ENCODE measurements around the gene SLC24A5.

The SLC24A5 gene

GRCh38 chr15:48119277-48119676 lies 1.5 kb upstream of the SLC24A5 start:
- Histone ChIP-seq H2BK120ac (ENCODE audit: insufficient read depth, low read length, poor library complexity) (no peak overlapping the region), H3K4me2 (ENCODE audit: low read length) (no peak overlapping the region), H4K8ac (ENCODE audit: low read depth, low read length) (no peak overlapping the region), H3K79me1 (ENCODE audit: low read length) (no peaks in the 10 kb centered on the region), H3K36me3 (ENCODE audit: control insufficient read depth in 1 of 2, insufficient read depth in 2 of 2, low read length in 2 of 2) (no peaks in the 10 kb centered on the region), H2AFZ (ENCODE audit: insufficient read depth, low read length, poor library complexity) (no peak overlapping the region), H3K18ac (ENCODE audit: low read length) (no peak overlapping the region), H2AK5ac (ENCODE audit: low read length) (no peak overlapping the region), H3K4me3 (ENCODE audit: low read depth, low read length) (no peak overlapping the region), H4K12ac (ENCODE audit: low read depth, low read length) (no peak overlapping the region), H4K91ac (ENCODE audit: low read depth, low read length) (no peak overlapping the region), H3K4ac (ENCODE audit: low read depth, low read length) (no peak overlapping the region), H3K27ac (ENCODE audit: low read depth, low read length) (no peak overlapping the region), H3K27me3 (ENCODE audit: insufficient read depth, low read length) (no peaks in the 10 kb centered on the region), H3K4me1 (ENCODE audit: control insufficient read depth in 1 of 2, insufficient read depth in 2 of 2, low read length in 2 of 2) (no peaks in the 10 kb centered on the region), H3K23ac (ENCODE audit: low read length) (no peak overlapping the region), H3K79me2 (ENCODE audit: control insufficient read depth, insufficient read depth, low read length, poor library complexity) (no peaks in the 10 kb centered on the region), H3K9me3 (ENCODE audit: insufficient read depth, low read depth, low read length) (peaks cover 1% of the 10 kb centered on the region), H3K9ac (ENCODE audit: low read length) (no peak overlapping the region), H2BK12ac (ENCODE audit: low read length) (no peak overlapping the region), H2BK5ac (ENCODE audit: low read depth, low read length, poor library complexity) (no peak overlapping the region), H3K14ac (ENCODE audit: low read length) (no peak overlapping the region)
- DNase-seq, result no peak
- WGBS (ENCODE audit: extremely low coverage, insufficient coverage, insufficient read length), result no CpG with 5 or more reads among the region's 5 CpGs

- no CpG with 5 or more reads among the region's 8 CpGs for WGBS (ENCODE audit: extremely low coverage, insufficient coverage, insufficient read length)
- H2BK5ac ChIP-seq (ENCODE audit: low read depth, low read length, poor library complexity), result no peak overlapping the region
- H2BK12ac ChIP-seq (ENCODE audit: low read length), result no peak overlapping the region
- H4K8ac ChIP-seq (ENCODE audit: low read depth, low read length), result no peak overlapping the region
- no peak overlapping the region for H4K12ac ChIP-seq (ENCODE audit: low read depth, low read length)
- no peak overlapping the region for H3K14ac ChIP-seq (ENCODE audit: low read length)
- H3K9ac ChIP-seq (ENCODE audit: low read length), result no peak overlapping the region
- H3K4me1 ChIP-seq (ENCODE audit: control insufficient read depth in 1 of 2, insufficient read depth in 2 of 2, low read length in 2 of 2), result no peaks in the 10 kb centered on the region
- DNase-seq, result no peak
- H4K91ac ChIP-seq (ENCODE audit: low read depth, low read length), result no peak overlapping the region
- H2AFZ ChIP-seq (ENCODE audit: insufficient read depth, low read length, poor library complexity), result no peak overlapping the region
- no peak overlapping the region for H3K23ac ChIP-seq (ENCODE audit: low read length)
- H3K18ac ChIP-seq (ENCODE audit: low read length), result no peak overlapping the region
- no peaks in the 10 kb centered on the region for H3K79me1 ChIP-seq (ENCODE audit: low read length)
- no peak overlapping the region for H3K4me2 ChIP-seq (ENCODE audit: low read length)
- no peak overlapping the region for H2AK5ac ChIP-seq (ENCODE audit: low read length)
- H3K4me3 ChIP-seq (ENCODE audit: low read depth, low read length), result no peak overlapping the region
- H2BK120ac ChIP-seq (ENCODE audit: insufficient read depth, low read length, poor library complexity), result no peak overlapping the region
- no peaks in the 10 kb centered on the region for H3K27me3 ChIP-seq (ENCODE audit: insufficient read depth, low read length)
- no peaks in the 10 kb centered on the region for H3K79me2 ChIP-seq (ENCODE audit: control insufficient read depth, insufficient read depth, low read length, poor library complexity)
- peaks cover 1% of the 10 kb centered on the region for H3K9me3 ChIP-seq (ENCODE audit: insufficient read depth, low read depth, low read length)
- H3K4ac ChIP-seq (ENCODE audit: low read depth, low read length), result no peak overlapping the region
- no peak overlapping the region for H3K27ac ChIP-seq (ENCODE audit: low read depth, low read length)
- no peaks in the 10 kb centered on the region for H3K36me3 ChIP-seq (ENCODE audit: control insufficient read depth in 1 of 2, insufficient read depth in 2 of 2, low read length in 2 of 2)
Measured at GRCh38 chr15:48121849-48122248, 1.1 kb downstream of the SLC24A5 start.

GRCh38 chr15:48126667-48127355 lies 6.0 kb downstream of the SLC24A5 start:
- WGBS (ENCODE audit: extremely low coverage, insufficient coverage, insufficient read length), result no CpG with 5 or more reads among the region's 6 CpGs

GRCh38 chr15:48131324-48131723 lies 10.5 kb downstream of the SLC24A5 start:
- Histone ChIP-seq H3K18ac (ENCODE audit: low read length) (no peak overlapping the region), H3K4me1 (ENCODE audit: control insufficient read depth in 1 of 2, insufficient read depth in 2 of 2, low read length in 2 of 2) (no peaks in the 10 kb centered on the region), H3K79me2 (ENCODE audit: control insufficient read depth, insufficient read depth, low read length, poor library complexity) (no peaks in the 10 kb centered on the region), H2BK120ac (ENCODE audit: insufficient read depth, low read length, poor library complexity) (no peak overlapping the region), H2BK5ac (ENCODE audit: low read depth, low read length, poor library complexity) (no peak overlapping the region), H2AFZ (ENCODE audit: insufficient read depth, low read length, poor library complexity) (no peak overlapping the region), H4K91ac (ENCODE audit: low read depth, low read length) (no peak overlapping the region), H3K14ac (ENCODE audit: low read length) (no peak overlapping the region), H3K36me3 (ENCODE audit: control insufficient read depth in 1 of 2, insufficient read depth in 2 of 2, low read length in 2 of 2) (no peaks in the 10 kb centered on the region), H3K4me3 (ENCODE audit: low read depth, low read length) (no peak overlapping the region), H4K12ac (ENCODE audit: low read depth, low read length) (no peak overlapping the region), H3K27ac (ENCODE audit: low read depth, low read length) (no peak overlapping the region), H3K9me3 (ENCODE audit: insufficient read depth, low read depth, low read length) (no peaks in the 10 kb centered on the region), H3K79me1 (ENCODE audit: low read length) (no peaks in the 10 kb centered on the region), H2BK12ac (ENCODE audit: low read length) (no peak overlapping the region), H2AK5ac (ENCODE audit: low read length) (no peak overlapping the region), H4K8ac (ENCODE audit: low read depth, low read length) (no peak overlapping the region), H3K4ac (ENCODE audit: low read depth, low read length) (no peak overlapping the region), H3K4me2 (ENCODE audit: low read length) (no peak overlapping the region), H3K9ac (ENCODE audit: low read length) (no peak overlapping the region), H3K23ac (ENCODE audit: low read length) (no peak overlapping the region), H3K27me3 (ENCODE audit: insufficient read depth, low read length) (no peaks in the 10 kb centered on the region)
- no peak for DNase-seq

More at GRCh38 chr15:48126667-48127355, 6.0 kb downstream of the SLC24A5 start:
- Histone ChIP-seq H4K12ac (ENCODE audit: low read depth, low read length) (no peak overlapping the region), H2AFZ (ENCODE audit: insufficient read depth, low read length, poor library complexity) (no peak overlapping the region), H4K91ac (ENCODE audit: low read depth, low read length) (no peak overlapping the region), H3K23ac (ENCODE audit: low read length) (no peak overlapping the region), H3K9me3 (ENCODE audit: insufficient read depth, low read depth, low read length) (no peaks in the 10 kb centered on the region), H2BK120ac (ENCODE audit: insufficient read depth, low read length, poor library complexity) (no peak overlapping the region), H3K79me2 (ENCODE audit: control insufficient read depth, insufficient read depth, low read length, poor library complexity) (no peaks in the 10 kb centered on the region), H3K4me2 (ENCODE audit: low read length) (no peak overlapping the region), H3K14ac (ENCODE audit: low read length) (no peak overlapping the region), H3K18ac (ENCODE audit: low read length) (no peak overlapping the region), H3K27me3 (ENCODE audit: insufficient read depth, low read length) (no peaks in the 10 kb centered on the region), H3K36me3 (ENCODE audit: control insufficient read depth in 1 of 2, insufficient read depth in 2 of 2, low read length in 2 of 2) (no peaks in the 10 kb centered on the region), H3K4ac (ENCODE audit: low read depth, low read length) (no peak overlapping the region), H3K79me1 (ENCODE audit: low read length) (no peaks in the 10 kb centered on the region), H4K8ac (ENCODE audit: low read depth, low read length) (no peak overlapping the region), H2BK12ac (ENCODE audit: low read length) (no peak overlapping the region), H2AK5ac (ENCODE audit: low read length) (no peak overlapping the region), H2BK5ac (ENCODE audit: low read depth, low read length, poor library complexity) (no peak overlapping the region), H3K9ac (ENCODE audit: low read length) (no peak overlapping the region), H3K27ac (ENCODE audit: low read depth, low read length) (no peak overlapping the region), H3K4me3 (ENCODE audit: low read depth, low read length) (no peak overlapping the region), H3K4me1 (ENCODE audit: control insufficient read depth in 1 of 2, insufficient read depth in 2 of 2, low read length in 2 of 2) (no peaks in the 10 kb centered on the region)
- no peak for DNase-seq
